HG03558 (cell line): Measurements from ENCODE around the gene MYRF.

Experiments
- ATAC-seq: cut with Tn5 transposase; IDR thresholded peaks from one replicate; pipeline ENCODE4 v1.9.1; 2021; ENCODE audit warnings: moderate number of reproducible peaks; ENCODE audit not compliant: unreplicated experiment; ENCODE audit errors: extremely low read depth

Gene MYRF

GRCh38 chr11:61833926-61834277, 81.5 kb downstream of the MYRF start:
- no peak for ATAC-seq

- ATAC-seq = peak; percentile 88
Observed at GRCh38 chr11:61834278-61835048, 82.0 kb downstream of the MYRF start.

GRCh38 chr11:61836193-61836592, 83.8 kb downstream of the MYRF start:
- ATAC-seq = no peak

DNA sequence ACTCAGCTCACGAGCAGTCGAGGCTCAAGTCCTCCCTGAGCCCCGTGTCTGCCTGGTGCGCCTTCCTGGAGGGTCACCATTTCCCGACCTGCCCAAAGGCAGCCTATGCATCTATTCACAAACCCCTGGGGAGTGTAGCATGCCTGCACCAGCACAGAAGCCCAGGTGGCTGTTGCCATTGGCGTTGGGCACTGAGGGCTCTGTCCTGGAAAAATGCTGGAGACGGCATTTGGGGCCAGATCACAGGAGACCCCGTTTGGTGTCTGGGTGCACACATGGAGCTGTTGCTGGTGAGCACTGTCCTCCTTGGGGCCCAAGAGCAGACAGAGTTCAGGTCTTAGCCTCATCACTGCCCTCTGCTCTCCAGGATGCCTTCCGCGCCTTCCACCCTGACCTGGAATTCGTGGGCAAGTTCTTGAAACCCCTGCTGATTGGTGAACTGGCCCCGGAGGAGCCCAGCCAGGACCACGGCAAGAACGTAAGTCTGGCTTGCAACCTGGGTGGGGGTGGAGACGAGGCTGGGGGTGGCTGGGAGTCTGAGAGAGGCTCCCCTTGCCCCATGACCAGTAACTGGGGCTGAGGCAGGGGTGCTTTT, 85.1 kb downstream of the MYRF start:
- ATAC-seq = no peak
